ENCODE measurements around the gene MAGEB2.
A peak's percentile ranks its signal among the peaks of the same experiment; 100 is the strongest.
"Not testable (repeated sequence)": the region's sequence is repeated elsewhere in the genome, so short reads cannot be mapped to it uniquely, and the experiment has no call there.

The MAGEB2 gene

DNA sequence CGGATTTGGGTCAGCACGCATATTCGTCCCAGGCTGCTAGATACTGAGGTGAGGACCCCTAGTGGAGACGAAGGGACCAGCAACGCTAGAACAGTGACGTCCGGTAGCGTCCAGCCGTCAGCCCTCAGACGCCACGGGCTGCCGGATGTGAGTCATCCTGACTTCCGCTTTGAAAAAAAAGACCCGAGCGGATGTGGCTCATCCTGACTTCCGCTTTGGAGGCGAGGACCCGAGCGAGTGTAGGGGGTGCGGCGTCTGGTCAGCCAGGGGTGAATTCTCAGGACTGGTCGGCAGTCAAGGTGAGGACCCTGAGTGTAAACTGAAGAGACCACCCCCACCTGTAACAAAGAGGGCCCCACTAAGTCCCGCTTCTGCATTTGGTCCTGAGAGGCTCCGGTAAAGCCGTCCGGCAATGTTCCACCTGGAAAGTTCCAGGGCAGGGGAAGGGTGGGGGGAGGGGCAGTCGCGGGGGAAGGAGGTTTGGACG is at the start of gene MAGEB2:
Gene MAGEB2, plus strand, starts transcription at position 207 of the 487 bp plus-strand sequence. CDS start 3,018 bp downstream, outside the sequence.
- no peak for DNase-seq

DNA sequence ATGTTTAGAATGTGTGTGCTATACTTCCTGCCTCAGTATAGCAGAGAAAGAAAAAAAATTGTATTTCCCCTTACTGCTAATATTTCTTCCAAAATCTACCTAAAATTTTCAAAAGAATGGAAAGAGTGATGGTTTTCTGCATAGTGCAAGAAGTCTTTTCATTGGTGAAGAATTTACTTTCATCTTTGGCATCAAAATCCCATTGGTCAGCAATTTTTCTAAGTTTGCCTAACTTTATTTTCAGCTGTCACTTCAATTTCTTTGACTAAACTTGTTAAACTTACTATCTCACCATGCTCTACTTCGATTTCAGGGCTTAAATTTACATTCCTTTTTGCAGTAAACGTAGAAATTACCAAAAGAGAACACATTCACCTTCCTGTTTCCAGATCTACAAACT is 44.5 kb upstream of the MAGEB2 start:
- no peak for DNase-seq

GRCh38 chrX:30181353-30181752 is 34.0 kb upstream of the MAGEB2 start:
- DNase-seq, result no peak

GRCh38 chrX:30183554-30183953 is 31.8 kb upstream of the MAGEB2 start:
- DNase-seq, result no peak

DNA sequence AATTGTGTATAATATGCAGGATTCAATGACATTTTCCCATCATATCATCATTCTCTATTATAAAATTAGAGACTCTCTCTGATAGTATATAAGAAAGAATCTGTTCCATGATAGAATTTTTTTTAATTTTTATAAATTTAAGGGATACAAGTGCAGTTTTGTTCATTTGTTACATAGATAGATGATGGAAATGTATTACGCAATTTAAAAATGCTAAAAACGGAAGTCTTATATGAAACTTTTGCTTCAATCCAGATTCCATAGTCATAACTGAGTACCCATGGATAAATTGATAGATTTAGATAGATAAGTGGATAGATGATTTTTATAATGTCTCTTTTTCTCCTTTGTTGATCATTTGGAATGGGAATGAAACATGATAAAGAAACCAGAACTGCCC is 24.9 kb upstream of the MAGEB2 start:
- DNase-seq, result no peak

- DNase-seq, result not testable (repeated sequence)
Observed at GRCh38 chrX:30193910-30194309, 21.5 kb upstream of the MAGEB2 start.

DNA sequence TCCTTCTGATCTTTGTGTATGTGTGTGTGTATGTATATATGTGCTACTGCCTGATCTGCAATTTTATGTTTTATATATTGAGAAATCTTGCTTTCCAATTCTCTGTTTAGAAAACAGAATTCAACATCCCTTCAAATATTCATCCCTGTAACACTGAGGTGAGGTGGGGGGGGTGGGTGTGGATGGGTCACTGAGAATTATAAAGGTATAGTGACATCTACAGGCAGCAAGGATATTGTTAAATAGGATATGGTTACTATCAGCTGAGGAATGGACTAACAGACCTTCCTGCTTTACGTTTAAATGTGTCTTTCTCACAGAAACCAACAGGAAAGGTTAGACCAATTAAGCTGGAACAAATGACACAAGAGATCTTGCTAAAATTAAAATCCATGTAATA is 19.0 kb upstream of the MAGEB2 start:
- peak; percentile 17 to 19 for DNase-seq

DNA sequence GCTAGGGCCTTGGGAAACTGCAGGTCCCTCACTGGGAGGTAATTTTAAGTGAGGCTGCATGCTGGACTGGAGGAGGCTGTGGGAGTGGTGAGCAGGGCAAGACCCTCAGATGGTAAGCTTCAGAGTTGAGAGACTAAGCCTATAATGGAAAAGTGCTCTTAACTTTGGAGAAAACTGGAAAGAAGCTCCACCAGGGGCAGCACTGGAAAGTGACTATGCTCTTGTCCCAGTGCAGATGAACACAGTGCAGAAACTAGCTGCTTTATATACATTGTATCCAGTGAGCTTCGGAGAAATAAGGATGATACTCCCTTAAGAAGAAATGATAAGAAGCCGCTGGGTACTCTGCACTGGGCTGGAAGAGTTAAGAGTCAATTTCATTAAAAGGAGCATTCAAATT is 3.2 kb upstream of the MAGEB2 start:
- no peak for DNase-seq

DNA sequence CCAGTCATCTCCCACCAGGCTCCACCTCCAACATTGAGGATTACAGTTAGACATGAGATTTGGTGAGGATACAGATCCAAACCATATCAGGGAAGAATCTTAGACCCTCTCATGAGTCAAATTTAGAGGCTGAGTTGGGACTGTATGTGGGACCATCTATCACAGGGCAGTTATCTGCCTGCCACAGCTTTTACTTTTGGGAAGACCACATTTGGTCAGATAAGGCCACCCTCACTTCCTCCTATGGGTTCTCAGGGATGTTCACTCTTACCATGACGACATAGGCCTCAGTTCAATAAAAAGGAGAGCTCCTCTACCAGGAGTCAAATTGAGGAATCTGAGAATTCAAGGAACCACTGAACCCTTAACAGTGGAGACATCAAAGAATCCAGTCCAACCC is 2.1 kb downstream of the MAGEB2 start:
- no peak for DNase-seq

DNA sequence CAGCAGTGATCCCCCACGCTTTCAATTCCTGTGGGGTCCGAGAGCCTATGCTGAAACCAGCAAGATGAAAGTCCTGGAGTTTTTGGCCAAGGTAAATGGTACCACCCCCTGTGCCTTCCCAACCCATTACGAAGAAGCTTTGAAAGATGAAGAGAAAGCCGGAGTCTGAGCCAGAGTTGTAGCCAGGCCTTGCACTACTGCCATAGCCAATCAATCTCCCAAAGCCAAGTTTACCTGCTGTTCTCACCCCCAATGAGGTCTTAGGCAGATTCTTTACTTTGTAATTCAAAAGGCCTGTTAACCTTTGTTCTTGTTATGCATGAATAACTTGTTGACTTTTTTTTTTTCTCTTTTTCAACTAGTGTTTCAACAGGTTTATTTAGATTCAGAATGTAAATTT is 4.0 kb downstream of the MAGEB2 start:
- no peak for DNase-seq

DNA sequence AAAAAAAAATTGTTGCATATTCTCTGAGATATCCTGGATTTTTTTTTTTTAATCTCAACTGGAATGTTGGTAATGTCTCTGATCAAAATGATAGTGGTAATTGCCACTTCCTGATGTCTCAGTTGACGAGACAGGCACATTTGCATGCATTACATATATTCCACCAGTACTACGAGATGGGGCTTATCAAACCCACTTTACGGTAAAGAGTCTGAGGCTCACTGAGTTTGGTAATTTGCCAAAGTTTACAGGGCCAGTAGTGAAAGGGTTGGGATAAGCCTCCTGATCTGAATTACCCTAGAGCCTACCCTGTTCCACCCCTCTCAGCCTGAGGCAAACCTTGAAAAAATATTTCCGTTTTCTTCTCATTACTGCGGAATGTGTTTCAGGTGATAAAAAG is 5.3 kb downstream of the MAGEB2 start:
- no peak for DNase-seq

DNA sequence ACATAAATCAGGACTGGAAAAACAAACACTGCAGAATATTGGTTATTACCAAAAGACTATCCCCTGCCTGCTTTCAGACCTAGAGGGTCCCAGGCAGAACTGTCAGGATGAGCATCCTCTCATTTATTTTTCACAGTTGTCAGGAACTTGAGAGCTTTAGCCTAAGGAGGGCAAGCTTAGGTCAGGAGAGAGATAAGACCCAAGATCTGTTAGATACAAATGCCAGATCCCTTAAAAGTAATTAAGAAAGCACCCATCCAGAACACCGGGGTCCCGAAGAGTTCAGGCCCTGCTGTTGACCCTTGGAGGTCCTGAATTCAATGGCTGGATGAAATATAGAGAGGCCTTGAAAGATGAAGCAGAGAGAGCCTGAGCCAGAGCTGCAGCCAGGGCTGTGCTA is 9.2 kb downstream of the MAGEB2 start:
- DNase-seq, result no peak

GRCh38 chrX:30228526-30228925 is 13.2 kb downstream of the MAGEB2 start:
- DNase-seq, result no peak

DNA sequence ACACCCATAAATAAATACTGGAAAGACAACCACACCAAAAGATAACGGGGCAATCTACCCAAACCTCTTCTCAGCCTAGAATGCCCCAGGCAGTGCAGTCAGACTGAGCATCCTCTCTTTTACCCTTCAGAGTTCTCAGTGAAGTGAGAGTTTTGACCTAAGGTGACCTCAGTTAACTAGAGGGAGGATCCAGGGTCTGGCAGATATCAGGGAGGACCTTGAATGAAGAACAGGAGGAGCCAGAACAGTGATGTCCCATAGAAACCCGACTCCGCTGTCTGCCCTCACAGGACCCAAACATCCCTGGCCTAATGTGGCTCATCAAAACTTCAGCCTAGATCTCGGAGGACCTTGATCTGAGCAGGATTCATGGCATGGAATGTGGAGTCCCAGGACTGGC is 15.0 kb downstream of the MAGEB2 start, which contains the start of gene MAGEB3:
Gene MAGEB3, plus strand, starts transcription at position 263 of the 400 bp plus-strand sequence. CDS start 5,268 bp downstream, outside the sequence.
- DNase-seq, result no peak

DNA sequence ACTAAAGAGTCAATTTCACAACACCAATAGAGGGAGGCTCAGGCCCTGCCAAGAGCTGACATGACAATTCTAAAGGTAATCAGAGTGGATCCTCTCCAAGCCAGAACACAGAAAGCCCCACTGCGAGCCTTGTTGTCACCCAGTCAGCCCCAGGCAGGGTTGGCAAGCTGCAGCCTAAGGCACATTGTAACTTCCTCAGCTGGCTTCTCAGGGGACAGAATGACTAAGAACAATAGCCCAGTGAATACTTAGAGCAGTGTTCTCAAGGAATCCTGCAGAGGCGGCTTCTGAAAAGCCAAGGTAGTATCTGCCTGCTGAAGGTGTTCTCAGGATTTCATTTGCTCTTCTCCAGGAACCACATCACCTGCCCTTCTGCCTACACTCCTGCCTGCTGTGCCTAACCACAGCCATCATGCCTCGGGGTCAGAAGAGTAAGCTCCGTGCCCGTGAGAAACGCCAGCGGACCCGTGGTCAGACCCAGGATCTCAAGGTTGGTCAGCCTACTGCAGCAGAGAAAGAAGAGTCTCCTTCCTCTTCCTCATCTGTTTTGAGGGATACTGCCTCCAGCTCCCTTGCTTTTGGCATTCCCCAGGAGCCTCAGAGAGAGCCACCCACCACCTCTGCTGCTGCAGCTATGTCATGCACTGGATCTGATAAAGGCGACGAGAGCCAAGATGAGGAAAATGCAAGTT is 26.5 kb downstream of the MAGEB2 start, which contains the start of gene MAGEB4:
Gene MAGEB4, plus strand, starts transcription at position 277 of the 692 bp plus-strand sequence. Its CDS starts 136 bp downstream, at position 413.
- no peak for DNase-seq

DNA sequence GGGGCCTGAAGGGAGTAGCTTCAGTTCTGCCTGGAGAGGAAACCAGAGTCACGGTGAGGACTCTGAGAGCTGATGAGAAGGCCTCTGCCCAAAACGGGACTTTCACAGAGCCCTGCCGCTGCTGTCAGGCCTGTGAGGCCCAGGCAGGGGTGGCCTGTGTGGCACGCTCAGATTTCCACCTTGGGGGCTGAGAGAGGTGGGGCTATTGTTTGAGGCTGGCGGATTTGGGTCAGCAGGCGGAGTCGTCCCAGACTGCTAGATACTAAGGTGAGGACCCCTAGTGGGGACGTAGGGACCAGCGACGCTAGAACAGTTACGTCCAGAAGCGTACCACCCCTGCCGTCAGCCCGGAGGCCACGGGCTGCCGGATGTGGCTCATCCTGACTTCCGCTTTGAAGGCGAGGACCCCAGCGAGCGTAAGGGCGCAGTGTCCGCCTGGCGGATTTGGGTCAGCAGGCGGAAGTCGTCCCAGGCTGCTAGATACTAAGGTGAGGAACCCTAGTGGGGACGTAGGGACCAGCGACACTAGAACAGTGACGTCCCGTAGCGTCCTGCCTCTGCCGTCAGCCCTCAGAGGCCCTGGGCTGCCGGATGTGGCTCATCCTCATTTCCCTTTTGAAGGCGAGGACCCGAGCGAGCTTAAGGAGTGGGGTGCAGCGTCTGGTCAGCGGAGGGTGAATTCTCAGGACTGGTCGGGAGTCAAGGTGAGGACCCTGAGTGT is 31.6 kb downstream of the MAGEB2 start, which contains the start of gene MAGEB1:
Gene MAGEB1, plus strand, starts transcription at position 378 of the 721 bp plus-strand sequence. CDS start 3,348 bp downstream, outside the sequence.
- DNase-seq, result no peak

DNA sequence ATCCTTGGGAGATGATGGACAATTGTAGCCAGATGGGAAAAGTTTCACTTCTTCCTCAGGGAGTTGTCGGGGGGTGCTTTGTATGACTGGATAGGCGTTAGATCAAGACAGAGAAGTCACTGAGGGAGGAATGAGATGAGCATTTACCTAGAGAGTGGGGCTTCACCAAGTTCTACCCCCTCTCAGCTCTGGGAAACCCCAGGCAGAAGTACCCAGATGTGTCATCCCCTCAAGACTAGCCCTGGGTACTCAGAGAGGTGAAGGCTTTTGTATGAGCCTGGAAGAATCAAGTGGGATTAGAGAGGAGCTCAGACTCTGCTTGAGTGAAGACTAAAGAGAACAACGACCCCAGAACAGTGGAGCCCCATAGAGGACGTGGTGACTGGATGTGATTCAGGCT is 33.5 kb downstream of the MAGEB2 start:
- DNase-seq, result no peak

GRCh38 chrX:30253257-30253656 is 37.9 kb downstream of the MAGEB2 start:
- no peak for DNase-seq

DNA sequence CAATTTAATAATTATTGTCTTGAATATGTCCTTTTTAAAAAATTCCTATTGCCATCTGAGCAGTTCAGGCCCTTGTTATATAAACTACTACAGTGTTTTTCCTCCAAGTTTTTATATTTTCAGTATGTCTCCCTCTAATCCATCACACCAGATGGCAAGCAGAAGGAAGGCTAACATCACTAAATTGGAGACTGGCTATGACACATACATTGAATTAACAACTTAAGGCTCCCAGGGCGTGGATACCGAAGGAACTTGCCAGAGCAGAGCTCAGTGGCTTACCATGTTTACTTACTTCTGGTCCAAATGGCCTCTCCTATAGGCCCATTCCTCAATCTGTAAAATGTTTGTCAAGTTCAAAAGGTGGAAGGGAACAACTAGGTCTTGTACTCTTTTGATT is 44.6 kb downstream of the MAGEB2 start:
- no peak for DNase-seq

- DNase-seq, result no peak
Observed at GRCh38 chrX:30261012-30261411, 45.6 kb downstream of the MAGEB2 start.

DNA sequence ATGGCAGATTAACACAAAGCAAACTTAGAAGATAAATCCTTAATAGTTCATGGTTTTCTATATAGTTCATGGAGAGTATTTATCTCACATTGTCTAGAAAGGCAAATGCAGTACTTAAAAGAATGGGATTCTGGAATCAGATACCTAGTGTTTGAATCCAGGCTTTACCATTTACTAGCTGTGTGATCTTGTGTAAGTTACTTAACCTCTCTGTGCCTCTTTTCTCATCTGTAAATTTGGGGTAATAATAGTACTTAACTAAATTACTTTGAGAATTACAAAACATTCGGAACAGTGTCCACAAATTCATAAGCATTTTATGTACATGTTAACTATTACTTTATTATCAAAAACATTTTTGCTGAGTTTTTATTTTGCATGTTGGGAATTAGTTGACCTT is 47.4 kb downstream of the MAGEB2 start:
- no peak for DNase-seq

Measured in Kasumi-1 (cell line).